GM12878 (cell line): ENCODE results near the gene ZDHHC11B. TPM values are rescaled to one million over a fixed set of nuclear protein-coding genes. Genes with fewer than 3 reads are reported as not detected.
"Not testable (repeated sequence)": the region's sequence is repeated elsewhere in the genome, so short reads cannot be mapped to it uniquely, and the experiment has no call there.

Experiments
- ATAC-seq: fragments of 200-7000 bp; cut with Tn5 transposase; 3 replicates; pipeline ENCODE4 v1.9.1; 2020; ENCODE audit warnings: mild to moderate bottlenecking, moderate library complexity
- BruUV-seq: library from RNA; stranded (reverse); fragments of 400-500 nt; replicated peaks from 2 replicates; lab custom pipeline; 2021; lab: Mats Ljungman, UMichigan
- CTCF ChIA-PET: fragments of 300-600 bp; sonication (Branson Sonifier 250); formaldehyde crosslinking; extraction: SDS; loops from one replicate; lab custom pipeline; 2021; ENCODE audit warnings: inconsistent platforms; lab: Yijun Ruan, JAX
- POLR2A ChIA-PET: fragments of 350-600 bp; formaldehyde crosslinking; extraction: SDS; loops from one replicate; lab custom pipeline; 2021; ENCODE audit warnings: inconsistent platforms; lab: Charles Lee
- RAD21 ChIA-PET: fragments of 300-600 bp; sonication (Branson Sonifier 250); formaldehyde crosslinking; loops from one replicate; lab custom pipeline; 2023; ENCODE audit warnings: antibody characterized with exemption; ENCODE audit not compliant: unreplicated experiment; lab: Charles Lee
- SMC1A ChIA-PET: fragments of 300-600 bp; sonication (Branson Sonifier 250); formaldehyde crosslinking; loops from one replicate; lab custom pipeline; 2023; ENCODE audit not compliant: unreplicated experiment, uncharacterized antibody; lab: Charles Lee
- DNase-seq: peaks from one replicate; pipeline ENCODE4 v3.0.0-alpha.2; 2011; ENCODE audit warnings: low read depth, low spot score
- FAIRE-seq: peaks from 3 replicates; lab custom pipeline; 2011; peaks lifted over from hg19 to GRCh38; lab: Jason Lieb, UNC
- H2AFZ ChIP-seq: 2 replicates; pipeline ENCODE4 v1.6.0; 2011; ENCODE audit warnings: low read depth, low read length, control low read depth; ENCODE audit not compliant: control insufficient read depth
- H3K27ac ChIP-seq: 2 replicates; pipeline ENCODE4 v1.5.1; 2011; ENCODE audit warnings: control low read depth; ENCODE audit not compliant: control insufficient read depth, insufficient read depth
- H3K27me3 ChIP-seq, 2 experiments: replicated peaks in 1 of 2; 2 replicates each; pipeline versions ENCODE4 v1.6.0 to v1.6.1; 2011; ENCODE audit warnings: low read length in 1 of 2; ENCODE audit not compliant: control insufficient read depth in 2 of 2, insufficient read depth in 2 of 2
- H3K36me3 ChIP-seq, 2 experiments: 2 replicates each; pipeline ENCODE4 v1.5.1; 2011; ENCODE audit warnings: low read length in 1 of 2; ENCODE audit not compliant: control insufficient read depth in 2 of 2, insufficient read depth in 2 of 2
- H3K4me1 ChIP-seq: 2 replicates; pipeline ENCODE4 v1.6.1; 2011; ENCODE audit warnings: mild to moderate bottlenecking, low read length, moderate library complexity, mixed read lengths; ENCODE audit not compliant: control insufficient read depth, insufficient read depth
- H3K4me2 ChIP-seq: 2 replicates; pipeline ENCODE4 v1.6.0; 2011; ENCODE audit warnings: control low read depth; ENCODE audit not compliant: control insufficient read depth, insufficient read depth
- H3K4me3 ChIP-seq: fragments of 200-600 bp; sonication (generic); 2 replicates; pipeline ENCODE4 v1.5.1; 2016
- H3K79me2 ChIP-seq: 2 replicates; pipeline ENCODE4 v1.6.0; 2011; ENCODE audit warnings: low read length; ENCODE audit not compliant: control insufficient read depth, insufficient read depth
- H3K9ac ChIP-seq: 2 replicates; pipeline ENCODE4 v1.8.0; 2011; ENCODE audit warnings: low read length, control low read depth, mixed read lengths; ENCODE audit not compliant: control insufficient read depth, insufficient read depth
- H3K9me3 ChIP-seq: replicated peaks from 3 replicates; pipeline ENCODE4 v1.5.1; 2011; ENCODE audit warnings: mild to moderate bottlenecking, low read length; ENCODE audit not compliant: control insufficient read depth, insufficient read depth
- H4K20me1 ChIP-seq: 2 replicates; pipeline ENCODE4 v1.6.0; 2011; ENCODE audit not compliant: control insufficient read depth, insufficient read depth
- BRCA1 ChIP-seq: IDR thresholded peaks from 2 replicates; pipeline ENCODE4 v1.6.1; 2011; ENCODE audit warnings: low read depth, low read length, improper control_type of control experiment
- CREM ChIP-seq: IDR thresholded peaks from 2 replicates; pipeline ENCODE4 v1.6.1; 2014; ENCODE audit warnings: antibody characterized with exemption, low read depth
- EZH2 ChIP-seq: IDR thresholded peaks from 2 replicates; pipeline ENCODE4 v1.6.1; 2012; ENCODE audit warnings: low read depth, mild to moderate bottlenecking, control low read depth, inconsistent platforms, low read length, borderline replicate concordance; ENCODE audit not compliant: control insufficient read depth
- JUND ChIP-seq: IDR thresholded peaks from 2 replicates; pipeline ENCODE4 v1.6.1; 2012; ENCODE audit warnings: low read depth, mild to moderate bottlenecking, low read length, improper control_type of control experiment, moderate library complexity
- POLR2AphosphoS5 ChIP-seq: IDR thresholded peaks from 2 replicates; pipeline ENCODE4 v1.6.1; 2011; ENCODE audit warnings: mild to moderate bottlenecking, low read length, inconsistent platforms
- TCF12 ChIP-seq: IDR thresholded peaks from 2 replicates; pipeline ENCODE4 v1.6.1; 2011; ENCODE audit warnings: low read depth, mild to moderate bottlenecking, low read length
- WGBS: methylation state at CpG from one replicate; pipeline ENCODE4 v1.1.6; 2016; ENCODE audit warnings: low lambda C conversion rate; ENCODE audit not compliant: insufficient replicate concordance, insufficient coverage; ENCODE audit errors: missing lambda C conversion rate; 5-methylcytosine and 5-hydroxymethylcytosine counted together
- in situ Hi-C: fragments of 300-500 bp; cut with MboI; formaldehyde crosslinking; loops from 9 replicates; pipeline ENCODE4 v1.14.3; 2018; ENCODE audit warnings: mixed read lengths
- intact Hi-C: fragments of 100-400 bp; cut with micrococcal nuclease; formaldehyde crosslinking; loops from one replicate; pipeline ENCODE4 v1.14.2; 2022; ENCODE audit not compliant: unreplicated experiment
- polyA plus RNA-seq, 11 experiments: library from polyadenylated mRNA; depleted of rRNA in 4 of 11; unstranded in 6 of 11; stranded (reverse) in 5 of 11; fragments of >200 nt; fragmentation: Nextera tagmentation in 4 of 11; fragmentation: Illumina TruSeq in 1 of 11; extraction: Ambion mirVana in 4 of 11; extraction: Trizol in 1 of 11; gene quantifications; 1 replicate in 1 of 11; 2 replicates in 10 of 11; pipeline versions ENCODE4 v1.2.1 to v1.2.3, GENCODE V29; 2011 to 2016; ENCODE audit warnings: inconsistent platforms in 2 of 11, missing spikeins in 2 of 11, low read depth in 1 of 11
- total RNA-seq, 4 experiments: library from RNA; depleted of rRNA in 3 of 4; stranded (reverse); fragments of >200 nt in 3 of 4; fragmentation: Illumina TruSeq in 1 of 4; extraction: Trizol in 1 of 4; gene quantifications; 2 replicates each; pipeline versions ENCODE4 v1.2.1 to v1.2.3, GENCODE V29; 2013 to 2021
- TF ChIP-seq, protein P1 (sequence below): IDR thresholded peaks from 2 replicates; pipeline ENCODE4 v1.6.1; 2012; ENCODE audit warnings: mild to moderate bottlenecking, low read depth, low read length
- TF ChIP-seq, protein P2 (sequence below): fragments of 450-650 bp; IDR thresholded peaks from 2 replicates; pipeline ENCODE4 v1.6.1; 2018; ENCODE audit warnings: borderline replicate concordance, mild to moderate bottlenecking; ENCODE audit not compliant: partially characterized antibody
- TF ChIP-seq, protein P3 (sequence below): IDR thresholded peaks from 2 replicates; pipeline ENCODE4 v1.6.1; 2011; ENCODE audit warnings: borderline replicate concordance, low read depth, mild to moderate bottlenecking, moderate library complexity, low read length; ENCODE audit not compliant: insufficient read depth, poor library complexity, severe bottlenecking

ZDHHC11B gene
- total and polyA plus RNA-seq, 10 of the 15 experiments (the other 5 are each of a cell fraction or from before 2014, with no cell fraction given): 0.01 to 0.10 (median 0.09) TPM; not detected in 7

DNA sequence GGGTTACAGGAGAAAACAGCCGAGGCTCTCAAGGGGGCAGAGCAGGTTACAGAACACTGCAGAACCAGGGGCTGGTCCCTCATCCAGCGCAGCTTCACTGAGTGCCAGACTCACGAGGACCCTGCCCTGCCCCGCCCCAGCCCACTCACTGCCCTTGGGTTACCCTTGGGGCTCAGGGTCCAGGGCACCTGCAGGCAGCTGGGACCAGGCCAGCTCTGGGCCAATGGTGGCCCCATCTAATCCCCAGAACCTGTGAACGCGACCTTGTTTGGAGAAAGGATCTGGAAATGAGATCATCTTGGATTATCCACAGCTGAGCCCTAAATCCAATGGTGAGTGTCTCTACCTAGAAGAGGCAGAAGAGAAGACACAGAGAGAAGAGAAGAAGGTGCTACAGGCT is 6.1 kb downstream of the ZDHHC11B start:
- BruUV-seq, H3K9ac ChIP-seq, H3K4me1 ChIP-seq, SMC1A ChIA-PET, H4K20me1 ChIP-seq, H3K36me3 ChIP-seq, ATAC-seq, DNase-seq, intact Hi-C loops, H2AFZ ChIP-seq, CTCF ChIA-PET, RAD21 ChIA-PET, H3K27ac ChIP-seq, FAIRE-seq, H3K4me3 ChIP-seq, POLR2A ChIA-PET, H3K79me2 ChIP-seq, H3K27me3 ChIP-seq, H3K9me3 ChIP-seq, H3K4me2 ChIP-seq: not testable (repeated sequence)
- in situ Hi-C loops: loop anchor here (5.0 kb wide), 1 partner anchor 96 kb away; no protein-coding TSS in a partner anchor
- WGBS: 75% methylated on average over 2 of the region's 6 CpGs

DNA sequence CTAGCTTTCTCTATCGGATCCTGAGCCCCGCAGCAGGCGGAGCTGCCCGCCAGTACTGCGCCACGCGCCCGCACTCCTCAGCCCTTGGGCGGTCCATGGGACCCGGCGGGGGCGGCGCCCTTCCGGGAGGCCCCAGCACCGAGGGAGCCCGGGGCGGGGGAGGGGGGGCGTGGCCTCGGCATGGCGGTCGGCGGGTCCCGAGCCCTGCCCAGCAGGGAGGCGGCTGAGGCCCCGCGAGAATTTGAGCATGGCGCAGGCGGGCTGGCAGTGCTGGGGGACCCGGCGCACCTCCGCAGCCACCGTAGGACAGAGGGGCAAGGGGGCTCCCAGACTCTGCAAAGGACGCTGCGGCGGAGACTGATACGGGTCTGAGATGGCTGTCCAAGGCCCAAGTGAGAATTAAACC is 6.8 kb downstream of the ZDHHC11B start:
- no peak overlapping the region for H3K4me3 ChIP-seq
- no peaks in the 10 kb centered on the region for H3K79me2 ChIP-seq
- intact Hi-C loops (no loop called here), in situ Hi-C loops (loop anchor here (5.0 kb wide), 1 partner anchor 95 kb away; no protein-coding TSS in a partner anchor)
- RAD21 ChIA-PET: no interaction called here
- H4K20me1 ChIP-seq: no peaks in the 10 kb centered on the region
- H2AFZ ChIP-seq: no peak overlapping the region
- ATAC-seq (no peak), DNase-seq (no peak), FAIRE-seq (no peak)
- CTCF ChIA-PET: no interaction called here
- no peak overlapping the region for H3K4me2 ChIP-seq
- H3K9me3 ChIP-seq: no peaks in the 10 kb centered on the region
- SMC1A ChIA-PET: no interaction called here
- no peak overlapping the region for H3K27ac ChIP-seq
- H3K4me1 ChIP-seq: no peaks in the 10 kb centered on the region
- H3K36me3 ChIP-seq: no peaks in the 10 kb centered on the region
- BruUV-seq: no TSS peak
- no peaks in the 10 kb centered on the region for H3K27me3 ChIP-seq
- no peak overlapping the region for H3K9ac ChIP-seq
- POLR2A ChIA-PET: no interaction called here
- WGBS: 85% methylated on average over 24 of the region's 36 CpGs
- TF ChIP-seq TCF12: no peak
- TF ChIP-seq, protein P1, sequence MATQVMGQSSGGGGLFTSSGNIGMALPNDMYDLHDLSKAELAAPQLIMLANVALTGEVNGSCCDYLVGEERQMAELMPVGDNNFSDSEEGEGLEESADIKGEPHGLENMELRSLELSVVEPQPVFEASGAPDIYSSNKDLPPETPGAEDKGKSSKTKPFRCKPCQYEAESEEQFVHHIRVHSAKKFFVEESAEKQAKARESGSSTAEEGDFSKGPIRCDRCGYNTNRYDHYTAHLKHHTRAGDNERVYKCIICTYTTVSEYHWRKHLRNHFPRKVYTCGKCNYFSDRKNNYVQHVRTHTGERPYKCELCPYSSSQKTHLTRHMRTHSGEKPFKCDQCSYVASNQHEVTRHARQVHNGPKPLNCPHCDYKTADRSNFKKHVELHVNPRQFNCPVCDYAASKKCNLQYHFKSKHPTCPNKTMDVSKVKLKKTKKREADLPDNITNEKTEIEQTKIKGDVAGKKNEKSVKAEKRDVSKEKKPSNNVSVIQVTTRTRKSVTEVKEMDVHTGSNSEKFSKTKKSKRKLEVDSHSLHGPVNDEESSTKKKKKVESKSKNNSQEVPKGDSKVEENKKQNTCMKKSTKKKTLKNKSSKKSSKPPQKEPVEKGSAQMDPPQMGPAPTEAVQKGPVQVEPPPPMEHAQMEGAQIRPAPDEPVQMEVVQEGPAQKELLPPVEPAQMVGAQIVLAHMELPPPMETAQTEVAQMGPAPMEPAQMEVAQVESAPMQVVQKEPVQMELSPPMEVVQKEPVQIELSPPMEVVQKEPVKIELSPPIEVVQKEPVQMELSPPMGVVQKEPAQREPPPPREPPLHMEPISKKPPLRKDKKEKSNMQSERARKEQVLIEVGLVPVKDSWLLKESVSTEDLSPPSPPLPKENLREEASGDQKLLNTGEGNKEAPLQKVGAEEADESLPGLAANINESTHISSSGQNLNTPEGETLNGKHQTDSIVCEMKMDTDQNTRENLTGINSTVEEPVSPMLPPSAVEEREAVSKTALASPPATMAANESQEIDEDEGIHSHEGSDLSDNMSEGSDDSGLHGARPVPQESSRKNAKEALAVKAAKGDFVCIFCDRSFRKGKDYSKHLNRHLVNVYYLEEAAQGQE: no peak
- TF ChIP-seq BRCA1: no peak
- TF ChIP-seq JUND: no peak
- TF ChIP-seq, protein P2, sequence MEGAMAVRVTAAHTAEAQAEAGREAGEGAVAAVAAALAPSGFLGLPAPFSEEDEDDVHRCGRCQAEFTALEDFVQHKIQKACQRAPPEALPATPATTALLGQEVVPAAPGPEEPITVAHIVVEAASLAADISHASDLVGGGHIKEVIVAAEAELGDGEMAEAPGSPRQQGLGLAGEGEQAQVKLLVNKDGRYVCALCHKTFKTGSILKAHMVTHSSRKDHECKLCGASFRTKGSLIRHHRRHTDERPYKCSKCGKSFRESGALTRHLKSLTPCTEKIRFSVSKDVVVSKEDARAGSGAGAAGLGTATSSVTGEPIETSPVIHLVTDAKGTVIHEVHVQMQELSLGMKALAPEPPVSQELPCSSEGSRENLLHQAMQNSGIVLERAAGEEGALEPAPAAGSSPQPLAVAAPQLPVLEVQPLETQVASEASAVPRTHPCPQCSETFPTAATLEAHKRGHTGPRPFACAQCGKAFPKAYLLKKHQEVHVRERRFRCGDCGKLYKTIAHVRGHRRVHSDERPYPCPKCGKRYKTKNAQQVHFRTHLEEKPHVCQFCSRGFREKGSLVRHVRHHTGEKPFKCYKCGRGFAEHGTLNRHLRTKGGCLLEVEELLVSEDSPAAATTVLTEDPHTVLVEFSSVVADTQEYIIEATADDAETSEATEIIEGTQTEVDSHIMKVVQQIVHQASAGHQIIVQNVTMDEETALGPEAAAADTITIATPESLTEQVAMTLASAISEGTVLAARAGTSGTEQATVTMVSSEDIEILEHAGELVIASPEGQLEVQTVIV: no peak
- no peak for TF ChIP-seq POLR2AphosphoS5
- no peak for TF ChIP-seq CREM
- TF ChIP-seq EZH2: no peak
- TF ChIP-seq, protein P3, sequence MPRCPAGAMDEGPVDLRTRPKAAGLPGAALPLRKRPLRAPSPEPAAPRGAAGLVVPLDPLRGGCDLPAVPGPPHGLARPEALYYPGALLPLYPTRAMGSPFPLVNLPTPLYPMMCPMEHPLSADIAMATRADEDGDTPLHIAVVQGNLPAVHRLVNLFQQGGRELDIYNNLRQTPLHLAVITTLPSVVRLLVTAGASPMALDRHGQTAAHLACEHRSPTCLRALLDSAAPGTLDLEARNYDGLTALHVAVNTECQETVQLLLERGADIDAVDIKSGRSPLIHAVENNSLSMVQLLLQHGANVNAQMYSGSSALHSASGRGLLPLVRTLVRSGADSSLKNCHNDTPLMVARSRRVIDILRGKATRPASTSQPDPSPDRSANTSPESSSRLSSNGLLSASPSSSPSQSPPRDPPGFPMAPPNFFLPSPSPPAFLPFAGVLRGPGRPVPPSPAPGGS: no peak
